ENCODE data around the gene KLK13. TPM values are rescaled to one million over a fixed set of nuclear protein-coding genes. Genes with fewer than 3 reads are reported as not detected.

The KLK13 gene
- total and polyA plus RNA-seq, 2 donors from 2014 or later = not detected

DNA sequence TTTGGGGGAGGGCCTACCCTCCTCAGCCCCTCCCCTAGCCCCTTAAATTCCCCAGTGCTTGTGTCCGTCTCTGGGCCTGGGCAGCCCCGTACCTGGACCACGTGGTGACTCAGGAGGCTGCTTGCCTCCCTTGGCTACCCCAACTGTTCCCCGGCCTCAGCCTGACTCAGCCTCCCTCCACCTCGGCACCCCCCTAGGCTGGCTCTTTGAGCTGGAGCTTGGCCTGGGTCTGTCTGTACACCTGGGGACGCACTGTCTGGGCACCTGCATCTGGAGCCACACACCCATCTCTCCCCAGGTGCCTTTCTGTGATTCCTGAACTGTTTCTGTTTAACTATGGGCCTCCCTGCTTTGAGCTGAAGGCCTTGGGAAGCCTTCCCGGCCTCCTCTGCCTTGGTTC is 19.6 kb upstream of the KLK13 start:
- FAIRE-seq (no peak), DNase-seq (peak in 2 of 5 donors; percentile 21 to 50)

DNA sequence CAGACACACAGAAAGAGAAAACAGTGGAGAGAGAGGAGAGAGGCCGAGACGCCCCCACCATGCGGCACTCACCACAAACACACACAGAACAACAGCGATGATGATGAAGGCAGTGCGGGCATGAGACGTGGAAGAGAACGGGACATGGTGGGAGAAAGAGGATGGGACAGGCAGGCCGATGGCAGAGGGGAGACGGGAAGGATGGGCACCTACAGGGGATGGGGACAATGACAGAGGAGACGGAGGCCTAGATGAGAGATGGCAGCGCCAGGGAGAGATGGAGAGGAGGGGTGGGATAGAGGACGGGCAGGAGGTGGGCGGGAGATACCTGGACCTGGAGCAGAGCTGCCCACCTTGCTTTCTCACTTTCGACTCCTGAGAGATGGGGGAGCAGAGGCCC is 18.9 kb upstream of the KLK13 start:
- Histone ChIP-seq H3K9ac (ENCODE audit: low read length in 3 of 3) (no peak overlapping the region), H3K36me3 (ENCODE audit: control insufficient read depth in 2 of 3, insufficient read depth in 3 of 3, low read length in 3 of 3) (no peaks in the 10 kb centered on the region), H3K27me3 (ENCODE audit: control insufficient read depth, insufficient read depth, low read length) (no peaks in the 10 kb centered on the region), H3K9me3 (ENCODE audit: control insufficient read depth in 2 of 3, insufficient read depth in 1 of 3, low read length in 3 of 3) (no peaks in the 10 kb centered on the region), H3K27ac (ENCODE audit: low read depth in 2 of 2, low read length in 2 of 2) (no peak overlapping the region), H3K4me1 (ENCODE audit: control insufficient read depth in 2 of 3, insufficient read depth in 2 of 3, low read depth in 1 of 3, low read length in 3 of 3) (no peaks in the 10 kb centered on the region), H3K4me3 (ENCODE audit: low read length in 3 of 3) (no peak overlapping the region)
- TF ChIP-seq, protein P1, sequence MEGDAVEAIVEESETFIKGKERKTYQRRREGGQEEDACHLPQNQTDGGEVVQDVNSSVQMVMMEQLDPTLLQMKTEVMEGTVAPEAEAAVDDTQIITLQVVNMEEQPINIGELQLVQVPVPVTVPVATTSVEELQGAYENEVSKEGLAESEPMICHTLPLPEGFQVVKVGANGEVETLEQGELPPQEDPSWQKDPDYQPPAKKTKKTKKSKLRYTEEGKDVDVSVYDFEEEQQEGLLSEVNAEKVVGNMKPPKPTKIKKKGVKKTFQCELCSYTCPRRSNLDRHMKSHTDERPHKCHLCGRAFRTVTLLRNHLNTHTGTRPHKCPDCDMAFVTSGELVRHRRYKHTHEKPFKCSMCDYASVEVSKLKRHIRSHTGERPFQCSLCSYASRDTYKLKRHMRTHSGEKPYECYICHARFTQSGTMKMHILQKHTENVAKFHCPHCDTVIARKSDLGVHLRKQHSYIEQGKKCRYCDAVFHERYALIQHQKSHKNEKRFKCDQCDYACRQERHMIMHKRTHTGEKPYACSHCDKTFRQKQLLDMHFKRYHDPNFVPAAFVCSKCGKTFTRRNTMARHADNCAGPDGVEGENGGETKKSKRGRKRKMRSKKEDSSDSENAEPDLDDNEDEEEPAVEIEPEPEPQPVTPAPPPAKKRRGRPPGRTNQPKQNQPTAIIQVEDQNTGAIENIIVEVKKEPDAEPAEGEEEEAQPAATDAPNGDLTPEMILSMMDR (IDR thresholded peaks at IDR 0.05; ENCODE audit: borderline replicate concordance, extremely low read depth, insufficient read depth) = no peak
- no peak for FAIRE-seq
- intact Hi-C loops (cut with DNase I) = no loop called here
- DNase-seq = peak in 2 of 5 donors; percentile 18 to 35

More for the DNA sequence above, 19.6 kb upstream of the KLK13 start:
- TF ChIP-seq, protein P1 (IDR thresholded peaks at IDR 0.05; ENCODE audit: borderline replicate concordance, extremely low read depth, insufficient read depth) = no peak
- Histone ChIP-seq H3K9ac (ENCODE audit: low read length in 3 of 3) (no peak overlapping the region), H3K36me3 (ENCODE audit: control insufficient read depth in 2 of 3, insufficient read depth in 3 of 3, low read length in 3 of 3) (no peaks in the 10 kb centered on the region), H3K9me3 (ENCODE audit: control insufficient read depth in 2 of 3, insufficient read depth in 1 of 3, low read length in 3 of 3) (no peaks in the 10 kb centered on the region), H3K27ac (ENCODE audit: low read depth in 2 of 2, low read length in 2 of 2) (no peak overlapping the region), H3K27me3 (ENCODE audit: control insufficient read depth, insufficient read depth, low read length) (no peaks in the 10 kb centered on the region), H3K4me1 (ENCODE audit: control insufficient read depth in 2 of 3, insufficient read depth in 2 of 3, low read depth in 1 of 3, low read length in 3 of 3) (no peaks in the 10 kb centered on the region), H3K4me3 (ENCODE audit: low read length in 3 of 3) (no peak overlapping the region)
- intact Hi-C loops (cut with DNase I) = no loop called here

DNA sequence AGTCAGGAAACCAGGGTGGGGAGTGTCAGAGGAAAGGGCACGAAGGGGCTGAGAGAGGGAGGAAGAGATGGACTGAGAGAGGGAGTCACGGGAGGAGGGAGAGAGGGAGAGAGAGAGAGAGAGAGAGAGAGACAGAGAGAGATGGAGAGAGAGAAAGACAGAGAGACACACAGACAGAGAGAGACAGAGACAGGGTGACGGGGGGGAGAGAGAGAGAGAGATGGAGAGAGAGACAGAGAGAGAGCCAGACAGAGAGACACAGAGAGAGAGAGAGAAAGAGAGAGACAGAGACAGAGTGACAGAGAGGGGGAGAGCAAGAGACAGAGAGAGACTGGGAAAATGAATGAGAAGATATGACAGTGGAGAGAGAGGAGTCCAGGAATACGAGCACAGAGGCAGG is 18.3 kb upstream of the KLK13 start:
- Histone ChIP-seq H3K27me3 (ENCODE audit: control insufficient read depth, insufficient read depth, low read length) (no peaks in the 10 kb centered on the region), H3K4me1 (ENCODE audit: control insufficient read depth in 2 of 3, insufficient read depth in 2 of 3, low read depth in 1 of 3, low read length in 3 of 3) (no peaks in the 10 kb centered on the region), H3K36me3 (ENCODE audit: control insufficient read depth in 2 of 3, insufficient read depth in 3 of 3, low read length in 3 of 3) (no peaks in the 10 kb centered on the region), H3K27ac (ENCODE audit: low read depth in 2 of 2, low read length in 2 of 2) (no peak overlapping the region), H3K4me3 (ENCODE audit: low read length in 3 of 3) (no peak overlapping the region), H3K9me3 (ENCODE audit: control insufficient read depth in 2 of 3, insufficient read depth in 1 of 3, low read length in 3 of 3) (no peaks in the 10 kb centered on the region), H3K9ac (ENCODE audit: low read length in 3 of 3) (no peak overlapping the region)
- TF ChIP-seq, protein P1 (IDR thresholded peaks at IDR 0.05; ENCODE audit: borderline replicate concordance, extremely low read depth, insufficient read depth) = no peak
- FAIRE-seq (no peak), DNase-seq (no peak)
- intact Hi-C loops (cut with DNase I) = no loop called here

DNA sequence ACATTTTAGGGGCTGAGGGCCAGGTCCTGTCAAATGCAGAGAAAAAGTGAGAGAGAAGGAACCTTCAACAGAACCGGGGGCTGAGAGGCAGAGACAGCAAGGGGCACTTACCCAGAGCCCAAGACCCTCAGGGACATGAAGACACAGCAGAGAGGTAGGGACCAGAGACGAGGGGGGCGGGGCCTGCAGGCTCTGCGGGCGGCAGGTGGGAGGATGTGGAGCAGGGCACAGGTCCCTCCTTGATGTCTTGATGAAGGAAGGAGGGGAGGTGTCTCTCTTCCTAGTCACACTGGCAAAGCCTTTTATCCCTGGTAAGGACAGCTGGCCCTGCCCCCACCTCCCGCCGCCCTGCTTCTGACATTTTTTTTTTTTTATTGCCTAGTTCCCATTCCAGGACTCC is 17.7 kb upstream of the KLK13 start, which contains the start of gene KLK14:
Gene KLK14 (minus strand): TSS at position 277 of the 400 bp plus-strand sequence. CDS start 273 bp downstream, at position 4.
- Histone ChIP-seq H3K9me3 (ENCODE audit: control insufficient read depth in 2 of 3, insufficient read depth in 1 of 3, low read length in 3 of 3) (no peaks in the 10 kb centered on the region), H3K4me3 (ENCODE audit: low read length in 3 of 3) (no peak within 1 kb of the TSS), H3K27me3 (ENCODE audit: control insufficient read depth, insufficient read depth, low read length) (no peaks in the 10 kb centered on the region), H3K27ac (ENCODE audit: low read depth in 2 of 2, low read length in 2 of 2) (no peak within 1 kb of the TSS), H3K36me3 (ENCODE audit: control insufficient read depth in 2 of 3, insufficient read depth in 3 of 3, low read length in 3 of 3) (no peaks in the 10 kb centered on the region), H3K4me1 (ENCODE audit: control insufficient read depth in 2 of 3, insufficient read depth in 2 of 3, low read depth in 1 of 3, low read length in 3 of 3) (no peaks in the 10 kb centered on the region), H3K9ac (ENCODE audit: low read length in 3 of 3) (no peak within 1 kb of the TSS)
- DNase-seq = peak in 4 of 5 donors; percentile 14 to 48 (median 28)
- intact Hi-C loops (cut with DNase I) = no loop called here
- FAIRE-seq = no peak
- TF ChIP-seq, protein P1 (IDR thresholded peaks at IDR 0.05; ENCODE audit: borderline replicate concordance, extremely low read depth, insufficient read depth) = no peak

Data from kidney (tissue), 14 donors.